Measurements from ENCODE around the gene PTGS2. TPM values are rescaled to one million over a fixed set of nuclear protein-coding genes. Genes with fewer than 3 reads are reported as not detected.

Gene PTGS2
- total RNA-seq, 4 donors from 2014 or later: 0.76 to 1.7 (median 1.1) TPM

DNA sequence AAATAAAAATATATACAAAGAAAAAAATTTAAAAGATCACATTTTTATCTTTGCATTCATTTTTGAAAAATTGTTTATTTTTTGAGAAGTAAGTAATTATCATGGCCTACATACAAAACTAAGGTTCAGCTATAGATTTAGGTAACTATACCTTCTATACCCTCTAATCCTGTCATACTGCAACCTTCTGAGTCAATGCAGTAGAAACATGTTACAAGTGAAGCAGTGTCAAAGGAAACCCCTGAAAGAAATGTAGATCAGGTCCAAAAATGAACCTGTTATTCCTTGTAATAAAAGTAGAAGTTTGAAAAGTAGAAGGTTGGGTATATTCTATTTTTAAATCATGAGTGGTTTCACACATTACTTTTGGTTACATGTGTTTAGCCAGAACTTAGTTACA is 51.3 kb downstream of the PTGS2 start:
- Histone ChIP-seq H3K4me3 (no peak overlapping the region), H3K9me3 (no peaks in the 10 kb centered on the region), H3K36me3 (no peaks in the 10 kb centered on the region), H3K27ac (no peak overlapping the region), H3K4me1 (peaks cover 0 to 10% (median 0%) of the 10 kb centered on the region in 4 donors), H3K27me3 (no peaks in the 10 kb centered on the region)
- TF ChIP-seq POLR2A (IDR thresholded peaks at IDR 0.05): no peak
- TF ChIP-seq, protein P1, sequence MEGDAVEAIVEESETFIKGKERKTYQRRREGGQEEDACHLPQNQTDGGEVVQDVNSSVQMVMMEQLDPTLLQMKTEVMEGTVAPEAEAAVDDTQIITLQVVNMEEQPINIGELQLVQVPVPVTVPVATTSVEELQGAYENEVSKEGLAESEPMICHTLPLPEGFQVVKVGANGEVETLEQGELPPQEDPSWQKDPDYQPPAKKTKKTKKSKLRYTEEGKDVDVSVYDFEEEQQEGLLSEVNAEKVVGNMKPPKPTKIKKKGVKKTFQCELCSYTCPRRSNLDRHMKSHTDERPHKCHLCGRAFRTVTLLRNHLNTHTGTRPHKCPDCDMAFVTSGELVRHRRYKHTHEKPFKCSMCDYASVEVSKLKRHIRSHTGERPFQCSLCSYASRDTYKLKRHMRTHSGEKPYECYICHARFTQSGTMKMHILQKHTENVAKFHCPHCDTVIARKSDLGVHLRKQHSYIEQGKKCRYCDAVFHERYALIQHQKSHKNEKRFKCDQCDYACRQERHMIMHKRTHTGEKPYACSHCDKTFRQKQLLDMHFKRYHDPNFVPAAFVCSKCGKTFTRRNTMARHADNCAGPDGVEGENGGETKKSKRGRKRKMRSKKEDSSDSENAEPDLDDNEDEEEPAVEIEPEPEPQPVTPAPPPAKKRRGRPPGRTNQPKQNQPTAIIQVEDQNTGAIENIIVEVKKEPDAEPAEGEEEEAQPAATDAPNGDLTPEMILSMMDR (IDR thresholded peaks at IDR 0.05): no peak
- DNase-seq: no peak

DNA sequence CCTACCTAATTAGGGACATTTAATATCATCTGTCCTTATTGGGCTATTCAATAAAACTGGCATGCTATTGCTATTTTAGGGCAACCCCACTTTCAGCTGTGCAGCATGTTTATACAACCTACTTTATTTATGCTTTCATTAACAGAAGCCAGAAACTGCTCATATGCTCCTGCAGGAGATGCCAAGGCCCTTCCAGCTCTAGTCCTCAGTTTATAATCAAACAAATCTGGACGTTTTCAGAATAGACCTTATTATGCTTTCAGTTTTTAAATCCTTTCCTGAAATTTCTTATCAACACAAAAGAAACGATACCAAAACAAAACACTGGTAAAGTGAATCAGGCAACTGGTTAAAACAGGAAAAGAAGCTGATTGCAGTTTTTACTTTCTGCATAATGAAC is 53.2 kb downstream of the PTGS2 start:
- Histone ChIP-seq H3K27ac (peak overlapping the region in 1 of 4 donors; percentile 61), H3K27me3 (no peaks in the 10 kb centered on the region), H3K4me3 (no peak overlapping the region), H3K9me3 (no peaks in the 10 kb centered on the region), H3K4me1 (peaks cover 0 to 10% (median 0%) of the 10 kb centered on the region in 4 donors), H3K36me3 (no peaks in the 10 kb centered on the region)
- DNase-seq: no peak
- TF ChIP-seq, protein P1 (IDR thresholded peaks at IDR 0.05): no peak
- TF ChIP-seq POLR2A (IDR thresholded peaks at IDR 0.05): no peak

DNA sequence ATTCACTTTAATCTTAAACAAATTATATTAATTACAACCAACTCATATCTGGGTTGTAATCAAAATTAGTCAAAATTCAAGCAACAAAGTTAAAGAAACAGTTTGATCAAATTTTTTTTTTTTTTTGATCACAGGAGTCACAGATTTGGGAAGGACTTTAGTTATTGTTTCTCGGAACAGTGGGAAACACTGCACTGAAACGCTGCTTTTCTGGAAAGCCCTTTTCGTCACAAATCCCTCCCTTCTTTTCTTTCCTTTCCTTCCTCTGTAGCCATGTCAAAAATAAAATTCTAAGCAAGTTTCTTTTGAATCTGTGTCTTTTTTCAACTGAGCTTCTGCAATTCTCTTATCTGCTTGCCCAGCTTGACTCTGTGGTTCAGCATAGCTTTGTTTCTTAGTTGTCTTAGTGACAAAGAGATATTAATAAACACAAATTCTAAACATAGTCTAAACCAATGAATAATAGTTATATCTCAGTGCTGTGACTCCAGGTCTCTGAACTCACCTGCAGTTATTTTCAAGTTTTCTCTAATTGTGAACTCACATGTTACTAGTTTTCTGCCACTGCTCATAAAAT is 53.8 kb downstream of the PTGS2 start:
- TF ChIP-seq, protein P1 (IDR thresholded peaks at IDR 0.05): no peak
- TF ChIP-seq POLR2A (IDR thresholded peaks at IDR 0.05): no peak
- Histone ChIP-seq H3K4me3 (no peak overlapping the region), H3K9me3 (no peaks in the 10 kb centered on the region), H3K4me1 (peaks cover 0 to 10% (median 0%) of the 10 kb centered on the region in 4 donors), H3K36me3 (no peaks in the 10 kb centered on the region), H3K27me3 (no peaks in the 10 kb centered on the region), H3K27ac (peak overlapping the region in 1 of 4 donors; percentile 61)
- DNase-seq: no peak

DNA sequence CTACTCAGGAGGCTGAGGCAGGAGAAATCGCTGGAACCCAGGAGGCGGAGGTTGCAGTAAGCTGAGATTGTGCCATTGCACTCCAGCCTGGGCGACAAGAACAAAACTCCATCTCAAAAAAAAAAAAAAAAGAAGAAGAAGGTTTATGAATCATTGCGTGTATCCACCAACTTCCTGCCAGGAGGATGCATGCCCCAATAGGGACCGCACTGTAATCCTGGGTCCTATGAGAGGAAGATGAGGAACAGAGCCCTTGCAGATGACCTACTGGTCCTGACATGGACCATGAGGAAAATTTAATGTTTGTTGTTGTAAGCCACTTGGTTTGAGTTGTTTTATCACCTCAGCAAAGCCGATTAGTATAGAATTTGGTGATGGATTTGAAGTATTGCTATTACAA is 56.7 kb downstream of the PTGS2 start:
- TF ChIP-seq, protein P1 (IDR thresholded peaks at IDR 0.05): no peak
- no peak for TF ChIP-seq POLR2A (IDR thresholded peaks at IDR 0.05)
- Histone ChIP-seq H3K4me3 (no peak overlapping the region), H3K4me1 (peaks cover 0 to 10% (median 2%) of the 10 kb centered on the region in 4 donors), H3K36me3 (no peaks in the 10 kb centered on the region), H3K27me3 (no peaks in the 10 kb centered on the region), H3K9me3 (no peaks in the 10 kb centered on the region), H3K27ac (no peak overlapping the region)
- DNase-seq: no peak

Other genes with a start within 250 kb of the PTGS2 start
- not detected for gene PDC, start 219.3 kb downstream of the PTGS2 start, total RNA-seq
- 1 to 10 TPM; 7.0 to 8.3 (median 7.6) TPM for gene PLA2G4A, start 148.5 kb upstream of the PTGS2 start, total RNA-seq